HG02885 (cell line): ENCODE results near the gene B3GAT1.

Source experiments
- ATAC-seq: cut with Tn5 transposase; IDR thresholded peaks from one replicate; pipeline ENCODE4 v1.9.1; 2021; ENCODE audit warnings: mild to moderate bottlenecking; ENCODE audit not compliant: unreplicated experiment, poor library complexity

B3GAT1 gene

GRCh38 chr11:134413826-134414731, 2.0 kb upstream of the B3GAT1 start:
- no peak for ATAC-seq

- no peak for ATAC-seq
Observed at GRCh38 chr11:134413043-134413825, 1.2 kb upstream of the B3GAT1 start.

- ATAC-seq, result no peak
Observed at GRCh38 chr11:134410766-134411165, 1.3 kb downstream of the B3GAT1 start.

- ATAC-seq, result no peak
Observed at GRCh38 chr11:134409552-134410429, 2.3 kb downstream of the B3GAT1 start.

GRCh38 chr11:134407923-134408322, 4.1 kb downstream of the B3GAT1 start:
- no peak for ATAC-seq

- ATAC-seq, result no peak
Observed at GRCh38 chr11:134407321-134407828, 4.7 kb downstream of the B3GAT1 start.

- no peak for ATAC-seq
Observed at GRCh38 chr11:134406264-134407185, 5.5 kb downstream of the B3GAT1 start.

GRCh38 chr11:134405841-134406240, 6.2 kb downstream of the B3GAT1 start:
- no peak for ATAC-seq

- ATAC-seq, result no peak
Observed at GRCh38 chr11:134405436-134405835, 6.6 kb downstream of the B3GAT1 start.

GRCh38 chr11:134404575-134405341, 7.3 kb downstream of the B3GAT1 start:
- no peak for ATAC-seq

- ATAC-seq, result no peak
Observed at GRCh38 chr11:134402910-134403309, 9.1 kb downstream of the B3GAT1 start.

- no peak for ATAC-seq
Observed at GRCh38 chr11:134401825-134402809, 9.9 kb downstream of the B3GAT1 start.

- ATAC-seq, result no peak
Observed at GRCh38 chr11:134399996-134400395, 12.0 kb downstream of the B3GAT1 start.

GRCh38 chr11:134399293-134399654, 12.8 kb downstream of the B3GAT1 start:
- ATAC-seq, result no peak

GRCh38 chr11:134398644-134399292, 13.3 kb downstream of the B3GAT1 start:
- no peak for ATAC-seq

GRCh38 chr11:134398079-134398444, 14.0 kb downstream of the B3GAT1 start:
- ATAC-seq, result no peak
